ENCODE results near the gene UBTD1.
"Not testable (repeated sequence)": the region's sequence is repeated elsewhere in the genome, so short reads cannot be mapped to it uniquely, and the experiment has no call there.

Gene UBTD1

GRCh38 chr10:97498841-97499560 is at the start of gene UBTD1:
TSS of gene UBTD1 (plus strand) at chr10:97498924. CDS start at chr10:97499204, 280 bp downstream.
- DNase-seq, result no peak

GRCh38 chr10:97450828-97451227 is 47.9 kb upstream of the UBTD1 start:
- DNase-seq, result no peak

- no peak for DNase-seq
Measured at GRCh38 chr10:97451605-97452004, 47.1 kb upstream of the UBTD1 start.

- DNase-seq, result no peak
Measured at GRCh38 chr10:97452352-97452751, 46.4 kb upstream of the UBTD1 start.

- DNase-seq, result no peak
Measured at GRCh38 chr10:97454330-97455036, 44.2 kb upstream of the UBTD1 start.

GRCh38 chr10:97456034-97456685 is 42.6 kb upstream of the UBTD1 start:
- no peak for DNase-seq

GRCh38 chr10:97456686-97457065 is 42.0 kb upstream of the UBTD1 start:
- DNase-seq, result no peak

- DNase-seq, result no peak
Measured at GRCh38 chr10:97459111-97459510, 39.6 kb upstream of the UBTD1 start.

GRCh38 chr10:97459933-97460332 is 38.8 kb upstream of the UBTD1 start:
- DNase-seq, result no peak

GRCh38 chr10:97462309-97462708 is 36.4 kb upstream of the UBTD1 start:
- DNase-seq, result no peak

GRCh38 chr10:97463363-97464132 is 35.2 kb upstream of the UBTD1 start:
- DNase-seq, result no peak

GRCh38 chr10:97464226-97464625 is 34.5 kb upstream of the UBTD1 start:
- no peak for DNase-seq

- no peak for DNase-seq
Measured at GRCh38 chr10:97465982-97466381, 32.7 kb upstream of the UBTD1 start.

GRCh38 chr10:97466755-97467154 is 32.0 kb upstream of the UBTD1 start:
- no peak for DNase-seq

- no peak for DNase-seq
Measured at GRCh38 chr10:97468162-97468561, 30.6 kb upstream of the UBTD1 start.

- DNase-seq, result not testable (repeated sequence)
Measured at GRCh38 chr10:97468781-97469180, 29.9 kb upstream of the UBTD1 start.

- no peak for DNase-seq
Measured at GRCh38 chr10:97474918-97475317, 23.8 kb upstream of the UBTD1 start.

- no peak for DNase-seq
Measured at GRCh38 chr10:97475936-97476594, 22.7 kb upstream of the UBTD1 start.

- DNase-seq, result not testable (repeated sequence)
Measured at GRCh38 chr10:97479410-97479809, 19.3 kb upstream of the UBTD1 start.

- DNase-seq, result no peak
Measured at GRCh38 chr10:97479939-97480338, 18.8 kb upstream of the UBTD1 start.

GRCh38 chr10:97481071-97481470 is 17.7 kb upstream of the UBTD1 start:
- DNase-seq, result no peak

GRCh38 chr10:97482381-97482780 is 16.3 kb upstream of the UBTD1 start:
- no peak for DNase-seq

GRCh38 chr10:97483506-97483905 is 15.2 kb upstream of the UBTD1 start:
- DNase-seq, result no peak

Data from KG1 (cell line).